Hematopoietic multipotent progenitor cell treated with erythropoietin and hydrocortisone succinate and interleukin-3 and kit ligand, for 15 days (in vitro differentiated cells): ENCODE results near the gene SF3A2.

Source experiments
- DNase-seq: peaks from one replicate; pipeline ENCODE4 v3.0.0-alpha.2; 2015; ENCODE audit warnings: low spot score

SF3A2 gene

DNA sequence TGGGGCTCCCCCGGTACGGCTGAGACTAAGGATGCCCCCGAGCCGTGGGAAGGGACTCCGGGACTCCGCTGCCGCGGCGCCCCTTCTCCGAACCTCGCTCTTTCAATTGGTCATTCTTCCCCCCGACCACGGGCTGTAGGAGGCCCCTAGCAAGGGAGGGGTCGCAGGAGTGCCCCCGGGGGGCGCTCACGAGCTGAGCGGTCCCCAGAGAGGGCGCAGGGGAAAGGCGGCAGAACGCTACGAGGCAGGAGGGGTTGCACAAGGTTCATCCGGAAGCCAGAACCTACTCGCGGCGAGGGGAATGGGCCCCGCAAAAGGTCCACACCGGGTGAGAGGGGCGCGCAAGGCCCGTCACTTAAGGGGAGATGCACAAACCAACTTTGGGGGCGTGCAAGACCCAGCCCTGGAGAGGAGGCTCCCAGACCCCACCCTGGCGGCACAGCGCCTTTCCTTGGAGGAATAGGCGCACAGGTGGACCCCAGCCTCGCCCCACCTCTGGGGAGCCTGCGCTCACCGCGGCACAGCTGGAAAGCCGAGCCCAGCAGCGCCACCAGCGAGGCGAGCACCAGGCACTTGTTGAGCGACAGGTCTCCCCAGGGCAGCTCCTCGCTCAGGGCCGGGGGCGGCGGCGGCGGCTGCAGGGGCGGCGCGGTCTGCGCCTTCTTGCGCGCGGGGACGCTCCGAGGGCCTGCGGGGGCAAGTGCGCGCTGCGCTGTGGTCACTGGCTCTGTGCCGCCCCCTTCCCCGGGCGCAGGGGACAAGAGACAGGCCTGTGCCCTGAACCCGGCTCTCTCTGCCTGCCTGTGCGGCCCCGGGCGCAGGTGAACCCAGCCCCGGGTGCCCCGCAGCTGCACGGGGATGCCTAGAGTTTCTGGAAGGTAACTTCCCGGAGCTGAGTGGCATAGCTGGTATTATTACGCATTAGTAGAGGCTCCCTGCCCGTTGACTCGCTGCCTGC lies 16.8 kb downstream of the SF3A2 start:
- no peak for DNase-seq

DNA sequence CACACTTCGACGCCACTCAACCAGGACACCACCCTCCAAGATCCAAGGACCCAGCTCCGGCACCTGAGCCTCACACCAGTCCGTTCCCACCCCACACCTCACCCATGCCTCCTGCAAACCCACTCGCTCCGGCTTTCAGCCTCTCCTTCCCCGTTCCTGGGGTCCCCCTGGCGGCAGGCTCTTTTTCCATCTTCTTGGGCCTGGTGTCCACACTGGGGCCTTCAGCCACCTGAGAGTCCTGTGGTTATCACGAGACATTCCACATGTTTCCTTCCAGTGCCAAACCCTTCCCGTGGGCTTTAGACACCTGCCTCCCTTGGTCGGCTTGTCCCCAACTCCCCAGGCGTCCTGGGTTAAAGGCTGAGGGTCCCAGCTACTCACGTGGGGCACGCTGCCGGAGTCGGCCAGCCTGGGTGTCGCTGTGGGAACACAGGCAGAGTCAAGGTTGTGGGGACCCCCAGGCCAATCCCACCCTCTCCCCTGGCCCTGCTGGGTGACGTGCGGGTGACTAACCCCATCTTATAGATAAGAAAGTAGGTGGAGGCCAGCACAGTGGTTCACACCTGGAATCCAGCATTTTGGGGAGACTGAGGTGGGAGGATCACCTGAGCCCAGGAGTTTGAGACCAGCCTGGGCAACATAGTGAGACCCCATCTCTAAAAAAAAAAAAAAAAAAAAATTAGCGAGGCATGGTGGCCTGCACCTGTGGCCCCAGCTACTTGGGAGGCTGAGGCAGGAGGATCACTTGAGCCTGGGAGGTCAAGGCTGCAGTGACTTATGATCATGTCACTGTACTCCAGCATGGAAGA lies 17.6 kb downstream of the SF3A2 start:
- DNase-seq: no peak

DNA sequence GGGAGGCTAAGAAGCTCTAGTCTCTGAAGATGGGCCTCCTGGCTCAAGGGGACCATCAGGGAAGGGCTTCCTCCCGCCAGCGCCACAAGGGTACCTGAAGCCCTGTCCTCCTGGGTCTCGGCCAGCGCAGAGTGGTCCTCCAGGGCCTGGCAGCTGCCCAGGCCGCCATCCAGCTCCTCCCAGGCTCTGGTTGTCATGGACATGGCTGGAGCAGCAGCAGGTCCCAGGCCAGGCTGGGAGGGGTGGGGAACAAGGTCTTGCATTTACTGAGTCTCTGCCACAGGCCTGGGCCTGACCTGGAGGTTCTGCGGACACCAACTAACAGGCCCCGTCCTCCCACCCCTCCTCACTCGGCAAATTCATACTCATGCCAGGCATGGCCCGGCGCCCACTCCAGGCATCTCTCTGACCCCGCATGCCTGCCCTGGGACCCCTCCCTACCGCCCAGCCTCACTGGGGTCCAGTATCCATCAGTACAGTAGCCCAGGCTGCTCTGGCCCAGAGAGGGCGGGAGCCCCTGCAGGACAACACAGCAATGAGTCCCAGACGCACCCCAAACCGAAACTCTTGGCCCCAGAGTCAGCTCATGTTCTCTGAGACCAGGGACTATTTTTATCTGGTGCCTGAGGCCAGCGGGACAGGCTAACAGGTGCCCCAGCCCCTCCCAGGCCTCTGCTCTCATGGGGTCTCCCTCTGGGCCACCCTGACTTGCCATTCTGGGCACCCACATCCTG lies 18.7 kb downstream of the SF3A2 start:
- DNase-seq: no peak

DNA sequence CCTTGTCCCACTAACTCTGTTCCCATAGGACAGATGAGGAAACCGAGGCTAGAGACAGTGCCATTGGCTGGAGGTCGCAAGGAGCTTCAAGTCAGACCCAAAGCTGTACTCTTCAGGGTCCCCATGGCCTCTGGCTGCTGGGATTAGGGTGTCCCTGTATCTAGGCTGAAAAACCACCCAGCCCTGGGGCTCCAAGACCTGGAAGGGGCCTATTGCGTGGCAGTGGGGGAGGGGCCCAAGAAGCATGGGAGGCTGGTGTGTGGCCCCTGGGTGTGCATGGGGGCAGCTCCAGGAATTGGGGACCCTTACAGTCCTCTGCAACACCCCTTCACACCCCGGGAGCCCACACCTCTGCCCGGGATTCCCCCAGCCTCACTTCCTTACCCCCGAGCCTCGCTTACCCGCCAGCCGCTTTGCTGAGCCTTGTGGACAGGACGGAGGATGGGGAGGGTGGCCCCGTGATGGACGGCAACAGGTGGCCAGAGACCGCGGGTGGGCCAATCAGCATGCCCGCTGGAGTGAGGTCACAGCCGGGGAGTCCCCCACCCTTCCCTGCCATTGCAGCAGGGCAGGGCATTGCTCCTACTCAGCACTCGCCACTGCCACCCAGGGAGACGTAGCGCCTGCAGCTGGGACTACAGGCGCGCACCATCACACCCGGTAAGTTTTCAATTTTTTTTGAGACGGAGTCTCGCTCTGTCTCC lies 19.5 kb downstream of the SF3A2 start, which contains the start of gene JSRP1:
TSS of gene JSRP1 (minus strand) at position 436 of the 704 bp plus-strand sequence. CDS start 1,103 bp downstream, outside the sequence.
- no peak for DNase-seq

DNA sequence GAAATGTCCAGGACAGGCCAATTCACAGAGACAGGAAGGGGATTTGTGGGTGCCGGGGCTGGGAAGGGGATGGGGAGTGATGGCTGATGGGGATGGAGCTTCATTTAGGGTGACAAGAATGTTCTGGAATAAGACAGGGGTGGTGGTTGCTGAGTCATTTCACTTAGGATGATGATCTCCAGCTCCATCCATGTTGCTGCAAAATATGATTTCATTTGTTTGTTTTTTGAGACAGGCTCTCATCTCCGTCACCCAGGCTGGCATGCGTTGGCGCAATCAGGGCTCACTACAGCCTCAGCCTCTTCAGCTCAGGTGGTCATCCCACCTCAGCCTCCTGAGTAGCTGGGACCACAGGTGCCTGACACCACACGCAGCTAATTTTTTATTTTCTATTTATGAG lies 22.7 kb downstream of the SF3A2 start:
- no peak for DNase-seq

DNA sequence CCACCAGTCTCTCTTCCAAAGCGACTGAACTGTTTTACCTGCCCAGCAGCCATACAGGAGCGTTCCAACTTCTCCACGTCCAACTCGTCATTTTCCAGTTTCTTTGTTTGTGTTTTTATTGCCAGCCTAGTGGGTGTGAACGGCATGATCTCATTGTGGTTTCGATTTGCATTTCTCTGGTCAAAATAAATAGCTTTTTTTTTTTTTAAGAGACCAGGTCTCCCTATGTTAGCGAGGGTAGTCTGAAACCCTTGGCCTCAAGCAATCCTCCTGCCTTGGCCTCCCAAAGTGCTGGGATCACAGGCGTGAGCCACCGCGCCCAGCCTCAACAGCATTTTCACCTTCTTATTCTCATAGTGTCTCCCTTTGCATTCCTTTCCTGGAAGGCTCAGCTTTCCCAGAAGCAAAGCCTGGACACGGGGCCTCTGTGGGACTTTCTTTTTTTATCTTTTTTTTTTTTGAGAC lies 23.7 kb downstream of the SF3A2 start:
- DNase-seq: no peak

DNA sequence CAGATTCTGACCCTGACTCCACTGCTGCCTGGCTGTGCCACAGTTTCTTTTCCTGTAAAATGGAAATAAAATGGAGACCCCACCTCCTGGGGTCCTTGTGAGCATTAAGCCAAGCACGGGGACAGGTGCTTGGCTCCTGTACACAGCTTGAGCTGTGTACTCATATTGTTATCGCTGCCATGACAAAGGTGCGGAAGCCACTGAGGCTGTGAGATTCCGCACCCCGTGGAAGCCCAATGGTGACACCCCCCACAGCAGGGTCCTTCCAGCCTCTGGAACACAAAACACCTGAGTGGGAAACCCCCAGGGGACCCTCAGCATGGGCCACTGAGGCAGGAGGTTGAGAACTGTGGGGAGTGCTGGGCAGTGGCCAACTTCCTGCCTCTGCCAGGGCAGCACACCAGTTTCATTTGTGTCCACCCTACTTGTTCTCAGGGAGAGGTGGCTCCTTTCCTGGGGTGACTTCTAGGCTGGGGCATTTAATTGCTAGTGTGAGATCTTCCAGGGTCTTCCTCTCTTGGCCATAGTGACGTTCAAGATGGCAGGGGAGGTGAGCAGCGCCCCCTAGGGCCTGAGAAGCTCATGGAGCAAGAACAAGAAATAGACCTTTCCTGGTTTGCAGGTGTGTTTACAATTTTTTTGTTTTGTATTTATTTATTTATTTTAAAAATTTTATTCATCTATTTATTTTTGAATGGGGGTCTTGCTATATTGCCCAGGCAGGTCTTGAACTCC lies 25.0 kb downstream of the SF3A2 start:
- peak; percentile 60 for DNase-seq

DNA sequence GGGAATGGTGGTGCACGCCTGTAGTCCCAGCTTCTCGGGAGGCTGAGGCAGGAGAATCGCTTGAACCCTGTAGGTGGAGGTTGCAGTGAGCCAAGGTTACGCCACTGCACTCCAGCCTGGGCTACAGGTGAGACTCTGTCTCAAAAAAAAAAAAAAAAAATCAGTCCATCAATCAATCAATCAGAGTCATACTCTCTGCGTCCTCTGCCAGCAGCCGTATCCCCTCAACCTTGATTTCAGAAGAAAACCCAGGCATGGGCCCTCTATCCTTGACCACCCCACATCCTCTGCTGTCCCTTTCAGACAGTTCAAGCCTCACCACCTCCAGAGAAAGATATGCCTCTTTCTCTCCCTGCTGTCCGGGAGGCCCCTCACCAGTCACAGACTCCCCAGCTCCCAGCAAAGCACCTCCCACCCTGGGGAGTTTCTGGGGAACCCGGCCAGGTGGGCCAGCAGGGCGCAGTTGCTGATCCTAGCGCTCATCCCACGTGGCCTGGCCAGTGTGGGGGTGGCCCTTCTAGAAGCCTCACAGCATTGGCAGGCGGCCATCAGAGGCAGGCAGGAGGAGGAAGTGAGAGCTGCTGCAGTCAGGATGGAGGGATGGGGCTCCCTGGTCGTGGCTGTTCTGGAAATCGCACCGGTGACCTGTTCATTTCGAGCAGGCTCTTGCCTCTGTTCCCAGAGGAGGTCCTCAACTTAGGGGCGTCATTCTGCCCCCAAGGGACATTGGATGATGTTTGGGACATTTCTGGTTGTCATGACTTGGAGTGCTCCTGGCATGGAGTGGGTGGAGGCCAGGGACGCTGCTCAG lies 29.8 kb downstream of the SF3A2 start:
- DNase-seq: peak; percentile 82

DNA sequence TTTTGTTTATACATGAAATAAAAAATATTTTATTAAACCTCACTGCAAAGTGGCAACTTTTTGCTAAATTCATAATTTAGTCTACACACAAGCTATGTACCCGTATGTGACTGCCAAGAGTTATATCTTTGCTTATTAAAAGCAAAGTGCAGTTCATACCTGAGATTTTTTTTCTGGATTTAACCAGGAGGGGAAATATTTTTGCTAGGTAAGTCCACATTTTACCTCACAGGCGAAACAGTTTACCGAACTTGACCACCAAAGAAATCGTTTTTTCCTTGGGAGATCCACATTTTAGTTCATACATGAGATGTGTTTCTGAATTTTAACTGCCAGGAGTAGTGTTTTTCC lies 31.8 kb downstream of the SF3A2 start:
- DNase-seq: no peak

DNA sequence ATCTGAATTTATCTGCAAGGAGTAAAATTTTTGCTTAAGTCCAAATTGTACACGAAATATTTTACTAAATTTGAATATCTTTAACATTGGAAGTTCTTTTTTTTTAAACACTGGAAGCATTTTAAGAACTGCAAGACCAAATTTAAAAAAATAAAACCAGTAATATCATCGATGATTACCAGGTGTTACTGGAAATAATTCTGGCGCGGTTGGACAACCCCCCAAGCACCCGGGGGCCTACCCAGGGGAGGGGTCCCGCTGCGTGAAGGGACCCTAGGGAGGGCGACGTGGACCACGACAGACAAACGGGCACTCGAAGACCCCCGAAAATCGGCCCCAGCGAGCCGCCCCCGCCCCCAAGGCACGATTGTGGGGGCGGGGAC lies 32.2 kb downstream of the SF3A2 start:
- no peak for DNase-seq

DNA sequence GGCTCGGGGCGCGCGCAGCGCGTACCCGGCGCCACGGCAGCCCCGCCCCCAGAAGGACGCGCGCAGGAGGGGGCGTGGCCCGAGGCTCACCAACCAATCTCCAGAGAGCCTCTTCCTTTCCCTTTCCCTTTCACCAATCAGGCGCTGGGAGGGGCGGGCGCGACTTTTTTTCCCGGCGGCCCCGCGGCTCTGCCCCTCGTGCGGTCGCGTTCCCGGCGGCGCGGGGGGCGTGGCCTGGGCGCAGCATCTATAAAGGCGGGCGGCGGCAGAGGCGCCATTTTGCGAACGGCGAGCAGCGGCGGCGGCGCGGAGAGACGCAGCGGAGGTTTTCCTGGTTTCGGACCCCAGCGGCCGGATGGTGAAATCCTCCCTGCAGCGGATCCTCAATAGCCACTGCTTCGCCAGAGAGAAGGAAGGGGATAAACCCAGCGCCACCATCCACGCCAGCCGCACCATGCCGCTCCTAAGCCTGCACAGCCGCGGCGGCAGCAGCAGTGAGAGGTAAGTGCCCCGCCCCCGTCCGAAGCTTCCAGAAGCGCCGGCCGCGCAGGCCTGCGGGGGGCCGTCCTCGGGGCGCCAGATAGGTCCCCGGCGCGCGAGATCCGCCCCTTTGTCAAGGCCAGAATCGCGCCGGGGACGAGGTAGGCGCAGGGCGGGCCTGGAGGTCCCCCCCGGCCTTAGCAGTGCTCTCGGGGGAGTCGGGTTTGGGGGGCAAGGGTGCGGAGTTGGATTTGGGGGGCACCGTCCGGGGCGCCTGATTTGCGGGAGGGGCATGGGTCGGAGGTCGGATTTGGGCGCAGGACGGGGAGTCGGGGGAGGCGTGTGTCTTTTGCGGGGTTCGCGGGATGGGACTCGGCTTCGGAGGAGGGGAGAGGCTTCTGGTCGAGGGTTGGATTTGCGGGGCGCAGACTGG lies 32.9 kb downstream of the SF3A2 start:
- peak; percentile 97 for DNase-seq

DNA sequence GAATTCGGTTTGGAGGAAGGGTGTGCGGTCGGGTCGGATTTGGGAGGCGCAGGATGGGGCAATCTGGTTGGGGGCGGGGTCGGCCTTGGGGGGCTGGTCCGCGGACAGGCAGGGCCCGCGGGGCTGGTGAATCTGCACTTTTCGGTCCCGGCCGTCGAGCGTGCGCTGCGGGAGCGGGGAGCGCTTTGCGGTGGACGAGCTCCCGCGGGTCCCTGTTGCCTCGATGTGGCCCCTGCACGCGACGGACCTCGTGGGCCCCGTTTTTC lies 33.5 kb downstream of the SF3A2 start:
- DNase-seq: peak; percentile 56

DNA sequence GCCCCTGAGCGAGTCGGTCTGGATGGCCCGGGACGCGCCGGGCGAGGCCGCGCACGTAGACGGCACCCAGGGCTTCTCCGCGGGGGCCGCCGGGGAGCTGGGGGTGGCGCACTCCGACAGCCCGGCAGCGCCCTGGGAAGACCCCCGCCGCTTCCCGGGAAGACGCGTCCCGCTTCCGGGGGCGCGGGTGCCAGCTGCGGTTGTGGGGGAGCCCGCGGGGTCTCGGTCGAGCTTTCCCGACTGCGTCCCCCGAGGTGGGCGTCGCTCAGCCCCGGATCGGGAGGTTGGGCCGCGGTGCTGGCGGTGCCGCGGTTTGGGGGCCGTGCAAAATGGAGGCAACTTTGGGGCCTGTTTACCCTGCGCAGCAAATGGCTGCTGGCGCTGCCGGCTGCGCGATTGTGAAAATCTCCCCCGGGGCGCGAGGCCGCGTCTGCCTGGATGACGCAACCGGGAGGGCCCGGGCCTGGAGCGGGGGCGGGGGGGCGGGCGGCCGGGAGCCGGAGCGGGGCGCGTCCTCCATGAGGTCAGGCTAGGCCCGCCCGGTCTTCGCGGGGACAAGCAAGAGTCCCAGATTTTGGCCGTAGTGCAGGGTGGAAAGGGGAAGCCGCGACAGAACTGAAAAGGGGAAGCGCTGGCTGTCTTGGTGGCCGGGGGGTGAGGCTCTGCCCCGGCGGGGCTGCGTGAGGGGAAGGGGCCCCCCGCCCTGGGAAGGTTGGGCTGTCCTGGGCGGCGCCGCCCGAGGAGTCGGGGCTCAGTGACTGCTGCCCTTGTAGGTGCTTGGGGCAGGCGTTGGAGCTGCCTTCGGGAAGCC lies 34.0 kb downstream of the SF3A2 start:
- DNase-seq: peak; percentile 79

DNA sequence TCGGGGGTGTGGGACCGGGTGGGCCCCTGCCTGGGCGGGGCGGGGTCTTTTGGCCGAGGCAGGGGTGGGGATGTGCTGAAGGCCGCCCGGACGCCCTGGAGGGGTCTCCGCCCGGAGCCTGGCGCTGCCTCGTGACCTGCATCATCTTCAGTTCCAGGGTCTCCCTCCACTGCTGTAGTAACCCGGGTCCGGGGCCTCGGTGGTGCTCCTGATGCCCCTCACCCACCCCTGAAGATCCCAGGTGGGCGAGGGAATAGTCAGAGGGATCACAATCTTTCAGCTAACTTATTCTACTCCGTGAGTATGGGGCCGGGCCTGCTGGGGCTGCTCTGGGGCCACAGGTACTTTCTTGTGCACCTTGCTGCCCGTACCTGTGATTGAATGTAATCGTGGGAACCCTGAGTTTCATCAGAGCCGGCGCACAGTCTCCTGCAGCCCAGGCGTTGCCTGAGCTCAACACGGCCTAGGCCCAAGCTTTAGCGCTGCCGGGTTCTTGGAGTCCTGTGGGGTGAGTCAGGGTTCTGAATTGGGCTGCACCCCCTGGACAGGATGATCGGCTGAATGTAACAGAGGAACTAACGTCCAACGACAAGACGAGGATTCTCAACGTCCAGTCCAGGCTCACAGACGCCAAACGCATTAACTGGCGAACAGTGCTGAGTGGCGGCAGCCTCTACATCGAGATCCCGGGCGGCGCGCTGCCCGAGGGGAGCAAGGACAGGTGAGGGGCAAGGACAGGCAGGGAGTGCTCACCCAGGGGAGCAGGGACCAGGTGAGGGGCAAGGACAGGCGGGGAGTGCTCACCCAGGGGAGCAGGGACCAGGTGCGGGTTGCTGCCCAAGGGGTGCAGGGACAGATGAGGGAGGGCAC lies 34.8 kb downstream of the SF3A2 start:
- DNase-seq: peak; percentile 30

DNA sequence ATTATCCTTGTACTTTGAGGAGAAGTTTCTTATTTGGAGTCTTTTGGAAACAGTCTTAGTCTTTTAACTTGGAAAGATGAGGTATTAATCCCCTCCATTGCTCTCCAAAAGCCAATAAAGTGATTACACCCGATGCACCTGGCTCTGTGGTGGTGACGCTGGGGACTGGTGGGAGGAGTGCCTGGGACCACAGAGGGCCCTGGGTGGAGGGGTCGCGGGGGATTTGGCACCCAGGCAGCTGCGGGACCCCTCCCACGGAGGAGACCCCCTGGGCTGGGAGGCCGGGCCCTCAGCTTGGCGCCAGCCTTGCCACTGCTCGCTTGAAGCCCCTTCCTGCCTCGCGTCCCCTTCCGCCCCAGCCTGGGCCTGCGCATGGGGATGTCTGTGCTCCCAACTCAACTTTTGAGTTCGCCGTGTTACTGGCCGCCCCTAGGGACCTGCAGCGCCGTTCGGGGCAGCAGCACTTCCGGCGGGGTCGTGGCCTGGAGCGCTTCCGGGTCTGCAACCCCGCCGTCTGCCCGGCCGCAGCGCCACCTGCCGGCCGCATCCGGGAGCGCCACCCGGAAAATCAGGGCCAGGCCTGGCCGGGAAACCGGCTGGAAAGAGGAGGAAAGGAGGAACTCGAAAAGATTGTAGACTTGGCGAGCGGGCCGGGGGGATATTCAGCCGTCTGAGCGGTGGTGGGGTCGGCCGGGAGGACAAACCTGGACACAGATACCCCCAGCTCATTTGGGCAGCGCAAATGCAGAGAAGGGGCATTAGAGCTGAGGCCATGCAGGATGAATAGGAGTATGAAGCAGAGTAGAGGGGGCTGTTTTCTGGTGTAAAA lies 36.9 kb downstream of the SF3A2 start:
- peak; percentile 73 for DNase-seq

DNA sequence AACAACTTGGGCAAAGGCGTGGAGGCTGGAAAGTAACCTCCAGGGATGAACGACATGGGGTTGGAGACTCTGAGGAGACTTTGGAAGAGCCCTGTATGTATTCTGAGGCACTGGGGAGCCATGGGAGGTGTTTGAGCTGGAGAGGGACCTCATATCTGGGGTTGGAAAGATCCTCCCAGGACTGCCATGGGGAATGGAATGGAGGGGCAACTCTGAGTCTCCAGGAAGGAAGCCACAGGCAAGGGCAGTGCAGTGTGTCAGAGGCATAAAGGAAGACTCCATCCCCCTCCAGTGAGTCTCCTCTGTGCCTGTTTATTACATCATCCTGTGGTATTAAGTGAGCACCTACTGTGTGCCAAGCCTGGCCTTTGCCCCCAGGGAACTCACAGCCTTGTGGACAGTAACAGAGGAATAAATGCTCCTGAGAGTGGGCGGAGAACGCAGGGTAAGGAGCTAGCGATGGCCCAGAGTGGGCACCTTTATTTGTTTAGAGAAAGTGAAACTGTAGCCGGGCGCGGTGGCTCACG lies 37.6 kb downstream of the SF3A2 start:
- DNase-seq: no peak
